Endothelial cell of umbilical vein (primary cell): ENCODE data around the gene COL20A1. TPM values are rescaled to one million over a fixed set of nuclear protein-coding genes. Genes with fewer than 3 reads are reported as not detected.

Experiments
- BruUV-seq: library from RNA; stranded (reverse); fragments of 400-500 nt; replicated peaks from 2 replicates; lab custom pipeline; 2021; lab: Mats Ljungman, UMichigan
- CTCF ChIA-PET: fragments of 300-600, 350-600 bp; sonication (Branson Sonifier 250); formaldehyde crosslinking; loops from one replicate; lab custom pipeline; 2021; ENCODE audit warnings: antibody characterized with exemption, inconsistent platforms; lab: Charles Lee
- POLR2A ChIA-PET: fragments of 300-600, 350-600 bp; sonication (Branson Sonifier 250); formaldehyde crosslinking; loops from one replicate; lab custom pipeline; 2021; ENCODE audit warnings: antibody characterized with exemption, inconsistent platforms; lab: Charles Lee
- DNase-seq: peaks from one replicate; pipeline ENCODE4 v3.0.0-alpha.2; 2011; ENCODE audit warnings: low read depth, low spot score
- FAIRE-seq: peaks from 2 replicates; lab custom pipeline; 2011; peaks lifted over from hg19 to GRCh38; lab: Jason Lieb, UNC
- H2AFZ ChIP-seq: 2 replicates; pipeline ENCODE4 v1.6.0; 2012; ENCODE audit warnings: low read depth, low read length, control low read depth, inconsistent platforms
- H3K27ac ChIP-seq: 2 replicates; pipeline ENCODE4 v1.5.1; 2011; ENCODE audit warnings: low read depth, mild to moderate bottlenecking, control low read depth, low read length, moderate library complexity; ENCODE audit not compliant: insufficient read depth
- H3K27me3 ChIP-seq, 2 experiments: 2 replicates each; pipeline versions ENCODE4 v1.6.0 to v1.6.1; 2011; ENCODE audit warnings: low read length in 2 of 2, mixed read lengths in 1 of 2; ENCODE audit not compliant: control insufficient read depth in 2 of 2, insufficient read depth in 2 of 2
- H3K36me3 ChIP-seq, 2 experiments: 2 replicates in 1 of 2; 3 replicates in 1 of 2; pipeline ENCODE4 v1.5.1; 2011; ENCODE audit warnings: low read length in 2 of 2, mild to moderate bottlenecking in 1 of 2, moderate library complexity in 1 of 2; ENCODE audit not compliant: control insufficient read depth in 2 of 2, insufficient read depth in 2 of 2; ENCODE audit errors: extremely low read depth in 1 of 2
- H3K4me1 ChIP-seq: 3 replicates; pipeline ENCODE4 v1.5.1; 2011; ENCODE audit warnings: mild to moderate bottlenecking, low read length; ENCODE audit not compliant: control insufficient read depth, insufficient read depth; ENCODE audit errors: extremely low read depth
- H3K4me2 ChIP-seq: 2 replicates; pipeline ENCODE4 v1.6.1; 2011; ENCODE audit warnings: low read length, control low read depth, mixed read lengths; ENCODE audit not compliant: insufficient read depth
- H3K4me3 ChIP-seq, 3 experiments: fragments of 200-600 bp in 1 of 3; sonication (generic), shearing (Covaris generic) in 1 of 3; replicated peaks in 1 of 3; 2 replicates each; pipeline ENCODE4 v1.5.1; 2011 to 2016; ENCODE audit warnings: control low read depth in 3 of 3, low read length in 3 of 3, mild to moderate bottlenecking in 2 of 3, inconsistent platforms in 1 of 3, low read depth in 1 of 3, moderate library complexity in 1 of 3; ENCODE audit not compliant: insufficient read depth in 1 of 3
- H3K79me2 ChIP-seq: 2 replicates; pipeline ENCODE4 v1.6.0; 2012; ENCODE audit warnings: low read length, inconsistent platforms; ENCODE audit not compliant: control insufficient read depth, insufficient read depth
- H3K9ac ChIP-seq: replicated peaks from 2 replicates; pipeline ENCODE3; 2011; ENCODE audit warnings: low read length, control low read depth; ENCODE audit not compliant: insufficient read depth; ENCODE audit errors: extremely low read depth
- H3K9me1 ChIP-seq: replicated peaks from 3 replicates; pipeline ENCODE4 v1.6.0; 2011; ENCODE audit warnings: mild to moderate bottlenecking, low read length; ENCODE audit not compliant: control insufficient read depth, insufficient read depth; ENCODE audit errors: extremely low read depth
- H3K9me3 ChIP-seq: replicated peaks from 2 replicates; pipeline ENCODE4 v1.5.1; 2012; ENCODE audit warnings: low read length, inconsistent platforms; ENCODE audit not compliant: control insufficient read depth, insufficient read depth
- H4K20me1 ChIP-seq: replicated peaks from 2 replicates; pipeline ENCODE3; 2011; ENCODE audit warnings: mild to moderate bottlenecking, low read length; ENCODE audit not compliant: control insufficient read depth, insufficient read depth; ENCODE audit errors: extremely low read depth
- EZH2 ChIP-seq: IDR thresholded peaks from 2 replicates; pipeline ENCODE4 v1.6.1; 2012; ENCODE audit warnings: borderline replicate concordance, low read depth, mild to moderate bottlenecking, moderate library complexity, low read length, inconsistent platforms; ENCODE audit not compliant: severe bottlenecking
- FOS ChIP-seq: IDR thresholded peaks from 2 replicates; pipeline ENCODE4 v1.6.1; 2011; ENCODE audit warnings: mild to moderate bottlenecking, low read length, moderate library complexity, borderline replicate concordance; ENCODE audit not compliant: insufficient read depth
- GATA2 ChIP-seq: IDR thresholded peaks from 2 replicates; pipeline ENCODE4 v1.7.0; 2011; ENCODE audit warnings: low read depth, mild to moderate bottlenecking, moderate library complexity, mixed read lengths, low read length; ENCODE audit not compliant: insufficient read length, insufficient read depth
- JUN ChIP-seq: IDR thresholded peaks from 2 replicates; pipeline ENCODE4 v1.6.1; 2011; ENCODE audit warnings: borderline replicate concordance, low read depth; ENCODE audit not compliant: insufficient read length, insufficient read depth
- MYC ChIP-seq: IDR thresholded peaks from one replicate; pipeline ENCODE4 v1.6.1; 2011; ENCODE audit warnings: mild to moderate bottlenecking, low read depth, low read length
- POLR2A ChIP-seq: IDR thresholded peaks from 2 replicates; pipeline ENCODE4 v1.6.1; 2012; ENCODE audit warnings: low read depth, mild to moderate bottlenecking, control low read depth, low read length
- POLR2AphosphoS5 ChIP-seq: IDR thresholded peaks from 2 replicates; pipeline ENCODE4 v1.6.1; 2012; ENCODE audit warnings: low read depth, mild to moderate bottlenecking, control low read depth, low read length, moderate library complexity; ENCODE audit not compliant: insufficient read depth
- dilution Hi-C: fragments of 300-500 bp; cut with MboI; formaldehyde crosslinking; loops from one replicate; pipeline ENCODE4 v1.15.0; 2019; ENCODE audit warnings: low sequenced_read_pairs; ENCODE audit not compliant: extremely low pct_ligation_motif_present
- intact Hi-C: fragments of 100-400 bp; cut with micrococcal nuclease; formaldehyde crosslinking; loops from one replicate; pipeline ENCODE4 v1.10.0; 2022
- polyA plus RNA-seq, 4 experiments: library from polyadenylated mRNA; depleted of rRNA in 3 of 4; stranded (reverse) in 3 of 4; unstranded in 1 of 4; fragments of >200 nt; gene quantifications; 2 replicates each; pipeline versions ENCODE4 v1.2.1 to v1.2.3, GENCODE V29; 2011 to 2012; ENCODE audit warnings: missing spikeins in 1 of 4
- total RNA-seq: library from RNA; stranded (reverse); gene quantifications from 2 replicates; pipeline ENCODE4 v1.2.3, GENCODE V29; 2021
- TF ChIP-seq, protein P1 (sequence below), 2 donors: IDR thresholded peaks; 1 replicate in 1 of 2; 2 replicates in 1 of 2; pipeline ENCODE4 v1.5.1; 2011; ENCODE audit warnings: low read length in 2 of 2, mild to moderate bottlenecking in 2 of 2, moderate library complexity in 2 of 2, control low read depth in 1 of 2, inconsistent platforms in 1 of 2, low read depth in 1 of 2; ENCODE audit not compliant: insufficient read depth in 1 of 2; ENCODE audit errors: extremely low read depth in 1 of 2
- TF ChIP-seq, protein P2 (sequence below): IDR thresholded peaks from 2 replicates; pipeline ENCODE4 v1.6.1; 2011; ENCODE audit not compliant: insufficient read depth, insufficient read length

Gene COL20A1
- total and polyA plus RNA-seq, 2 donors (not counting 3 experiments of a cell fraction or from before 2014, with no cell fraction given): not detected

DNA sequence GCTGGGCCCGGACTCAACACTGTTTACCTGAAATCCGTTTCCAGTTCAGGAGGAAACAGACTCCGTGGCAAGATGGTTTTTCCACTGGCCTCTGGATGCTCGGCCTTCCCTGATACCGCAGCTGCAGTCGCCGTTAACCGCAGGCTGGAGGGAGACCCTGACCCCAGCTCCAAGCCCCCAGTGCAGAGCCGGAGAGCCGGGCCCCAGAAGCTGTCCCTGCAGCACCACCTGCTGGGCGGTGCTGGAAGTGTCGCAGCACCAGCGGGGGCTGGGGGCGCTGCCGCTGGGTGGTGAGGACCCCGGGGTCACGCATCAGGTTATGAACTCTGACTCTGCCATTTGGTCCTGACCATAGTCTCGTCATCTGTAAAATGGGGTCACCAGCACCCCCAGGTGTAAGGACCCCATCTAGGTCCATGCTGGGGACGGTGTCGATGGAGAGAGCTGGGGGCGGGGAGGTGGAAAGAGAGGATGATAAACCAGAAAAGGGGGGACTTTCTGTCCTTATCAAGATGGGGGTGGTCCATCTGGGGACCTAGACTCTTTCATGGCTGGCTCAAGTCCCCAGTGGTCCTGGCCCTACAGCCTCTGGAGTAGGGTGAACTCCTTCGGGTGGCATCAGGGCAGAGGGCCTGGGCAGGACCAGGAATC, 88.9 kb downstream of the COL20A1 start:
- peaks cover 4% of the 10 kb centered on the region for H3K9me3 ChIP-seq
- dilution Hi-C loops (no loop called here), intact Hi-C loops (loop anchor here (1.0 kb wide), 1 partner anchor 73 kb away; no protein-coding TSS in a partner anchor)
- H3K4me1 ChIP-seq: no peaks in the 10 kb centered on the region
- ChIA-PET CTCF (interaction anchor here (0.6 to 6.0 kb wide), 27 partner anchors 8 to 409 kb away, joined by 3 to 267 read pairs (median 5); no protein-coding TSS in a partner anchor), POLR2A (no interaction called here)
- H3K27ac ChIP-seq: no peak overlapping the region
- no TSS peak for BruUV-seq
- H3K9ac ChIP-seq: no peak overlapping the region
- no peaks in the 10 kb centered on the region for H3K36me3 ChIP-seq
- FAIRE-seq: no peak
- DNase-seq: peak; percentile 18
- H4K20me1 ChIP-seq: no peaks in the 10 kb centered on the region
- TF ChIP-seq POLR2AphosphoS5: no peak
- TF ChIP-seq, protein P1, sequence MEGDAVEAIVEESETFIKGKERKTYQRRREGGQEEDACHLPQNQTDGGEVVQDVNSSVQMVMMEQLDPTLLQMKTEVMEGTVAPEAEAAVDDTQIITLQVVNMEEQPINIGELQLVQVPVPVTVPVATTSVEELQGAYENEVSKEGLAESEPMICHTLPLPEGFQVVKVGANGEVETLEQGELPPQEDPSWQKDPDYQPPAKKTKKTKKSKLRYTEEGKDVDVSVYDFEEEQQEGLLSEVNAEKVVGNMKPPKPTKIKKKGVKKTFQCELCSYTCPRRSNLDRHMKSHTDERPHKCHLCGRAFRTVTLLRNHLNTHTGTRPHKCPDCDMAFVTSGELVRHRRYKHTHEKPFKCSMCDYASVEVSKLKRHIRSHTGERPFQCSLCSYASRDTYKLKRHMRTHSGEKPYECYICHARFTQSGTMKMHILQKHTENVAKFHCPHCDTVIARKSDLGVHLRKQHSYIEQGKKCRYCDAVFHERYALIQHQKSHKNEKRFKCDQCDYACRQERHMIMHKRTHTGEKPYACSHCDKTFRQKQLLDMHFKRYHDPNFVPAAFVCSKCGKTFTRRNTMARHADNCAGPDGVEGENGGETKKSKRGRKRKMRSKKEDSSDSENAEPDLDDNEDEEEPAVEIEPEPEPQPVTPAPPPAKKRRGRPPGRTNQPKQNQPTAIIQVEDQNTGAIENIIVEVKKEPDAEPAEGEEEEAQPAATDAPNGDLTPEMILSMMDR (IDR thresholded peaks at IDR 0.05; ENCODE audit: extremely low read depth in 1 of 2, insufficient read depth in 1 of 2, low read depth in 1 of 2, low read length in 2 of 2): peak; percentile 94 to 98
- TF ChIP-seq FOS: no peak
- no peak for TF ChIP-seq EZH2
- no peak for TF ChIP-seq GATA2
- no peak for TF ChIP-seq POLR2A
- TF ChIP-seq MYC: no peak
- no peak for TF ChIP-seq JUN
- TF ChIP-seq, protein P2, sequence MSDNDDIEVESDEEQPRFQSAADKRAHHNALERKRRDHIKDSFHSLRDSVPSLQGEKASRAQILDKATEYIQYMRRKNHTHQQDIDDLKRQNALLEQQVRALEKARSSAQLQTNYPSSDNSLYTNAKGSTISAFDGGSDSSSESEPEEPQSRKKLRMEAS: no peak
- H3K9me1 ChIP-seq: no peaks in the 10 kb centered on the region
- H3K27me3 ChIP-seq: peaks cover 0 to 3% of the 10 kb centered on the region in 2 experiments
- no peak overlapping the region for H3K4me3 ChIP-seq
- H2AFZ ChIP-seq: no peak overlapping the region
- H3K4me2 ChIP-seq: no peak overlapping the region
- H3K79me2 ChIP-seq: no peaks in the 10 kb centered on the region
